ENCODE measurements around the gene LRP10. TPM values are rescaled to one million over a fixed set of nuclear protein-coding genes. Genes with fewer than 3 reads are reported as not detected.
"Not testable (repeated sequence)": the region's sequence is repeated elsewhere in the genome, so short reads cannot be mapped to it uniquely, and the experiment has no call there.

The LRP10 gene, protein sequence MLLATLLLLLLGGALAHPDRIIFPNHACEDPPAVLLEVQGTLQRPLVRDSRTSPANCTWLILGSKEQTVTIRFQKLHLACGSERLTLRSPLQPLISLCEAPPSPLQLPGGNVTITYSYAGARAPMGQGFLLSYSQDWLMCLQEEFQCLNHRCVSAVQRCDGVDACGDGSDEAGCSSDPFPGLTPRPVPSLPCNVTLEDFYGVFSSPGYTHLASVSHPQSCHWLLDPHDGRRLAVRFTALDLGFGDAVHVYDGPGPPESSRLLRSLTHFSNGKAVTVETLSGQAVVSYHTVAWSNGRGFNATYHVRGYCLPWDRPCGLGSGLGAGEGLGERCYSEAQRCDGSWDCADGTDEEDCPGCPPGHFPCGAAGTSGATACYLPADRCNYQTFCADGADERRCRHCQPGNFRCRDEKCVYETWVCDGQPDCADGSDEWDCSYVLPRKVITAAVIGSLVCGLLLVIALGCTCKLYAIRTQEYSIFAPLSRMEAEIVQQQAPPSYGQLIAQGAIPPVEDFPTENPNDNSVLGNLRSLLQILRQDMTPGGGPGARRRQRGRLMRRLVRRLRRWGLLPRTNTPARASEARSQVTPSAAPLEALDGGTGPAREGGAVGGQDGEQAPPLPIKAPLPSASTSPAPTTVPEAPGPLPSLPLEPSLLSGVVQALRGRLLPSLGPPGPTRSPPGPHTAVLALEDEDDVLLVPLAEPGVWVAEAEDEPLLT
- 100 to 1,000 TPM in 5 of 6 donors, 10 to 100 TPM in 1; 90.2 to 169 (median 149) TPM for total RNA-seq

DNA sequence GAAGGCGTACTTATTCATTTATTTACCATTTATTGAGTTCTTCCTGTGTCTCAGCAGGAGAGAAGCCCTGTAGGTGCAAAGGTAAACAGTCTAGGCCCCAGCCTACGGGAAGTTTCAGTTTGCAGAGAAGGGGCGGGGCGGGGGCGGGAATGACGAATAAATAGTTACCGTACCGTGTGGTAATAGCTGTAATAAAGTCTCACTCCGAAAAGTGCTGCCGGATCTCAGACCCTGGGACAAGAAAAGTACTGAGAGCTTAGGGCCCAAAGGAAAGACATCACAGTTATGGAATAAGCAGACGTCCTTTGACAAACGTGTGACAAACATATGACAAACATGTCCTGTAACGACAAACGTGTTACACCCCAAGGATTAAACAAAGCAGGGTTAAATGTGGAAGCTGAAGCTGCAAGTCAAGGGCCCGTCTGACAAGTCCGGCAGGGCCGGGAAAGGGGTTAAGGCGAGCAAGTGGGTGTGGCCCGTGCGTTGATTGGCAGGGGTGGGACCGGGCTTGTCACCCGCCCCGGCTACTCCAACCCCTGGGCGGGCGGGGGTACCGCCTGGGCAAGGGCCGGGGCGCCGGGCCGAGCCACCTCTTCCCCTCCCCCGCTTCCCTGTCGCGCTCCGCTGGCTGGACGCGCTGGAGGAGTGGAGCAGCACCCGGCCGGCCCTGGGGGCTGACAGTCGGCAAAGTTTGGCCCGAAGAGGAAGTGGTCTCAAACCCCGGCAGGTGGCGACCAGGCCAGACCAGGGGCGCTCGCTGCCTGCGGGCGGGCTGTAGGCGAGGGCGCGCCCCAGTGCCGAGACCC is at the start of gene LRP10:
TSS of gene LRP10 (plus strand) at position 517 of the 809 bp plus-strand sequence. CDS start 564 bp downstream, outside the sequence.
- ATAC-seq (ENCODE audit: low FRiP score in 2 of 2) (peak; percentile 96 to 97), DNase-seq (peak; percentile 95 to 97)
- Histone ChIP-seq H3K36me3 (peaks cover 23 to 34% (median 32%) of the 10 kb centered on the region in 4 donors), H3K4me3 (peak within 1 kb of the TSS; percentile 75 to 89 (median 86)), H3K27me3 (no peaks in the 10 kb centered on the region), H3K27ac (peak within 1 kb of the TSS; percentile 98 to 100 (median 99)), H3K4me1 (peaks cover 22 to 37% (median 26%) of the 10 kb centered on the region in 4 donors), H3K9me3 (no peaks in the 10 kb centered on the region)
- TF ChIP-seq POLR2A (IDR thresholded peaks at IDR 0.05) (peak; percentile 19 to 92 (median 72)), EP300 (IDR thresholded peaks at IDR 0.05) (peak in 1 of 4 donors; percentile 38), POLR2AphosphoS5 (IDR thresholded peaks at IDR 0.05) (peak; percentile 78 to 89)
- TF ChIP-seq, protein P1, sequence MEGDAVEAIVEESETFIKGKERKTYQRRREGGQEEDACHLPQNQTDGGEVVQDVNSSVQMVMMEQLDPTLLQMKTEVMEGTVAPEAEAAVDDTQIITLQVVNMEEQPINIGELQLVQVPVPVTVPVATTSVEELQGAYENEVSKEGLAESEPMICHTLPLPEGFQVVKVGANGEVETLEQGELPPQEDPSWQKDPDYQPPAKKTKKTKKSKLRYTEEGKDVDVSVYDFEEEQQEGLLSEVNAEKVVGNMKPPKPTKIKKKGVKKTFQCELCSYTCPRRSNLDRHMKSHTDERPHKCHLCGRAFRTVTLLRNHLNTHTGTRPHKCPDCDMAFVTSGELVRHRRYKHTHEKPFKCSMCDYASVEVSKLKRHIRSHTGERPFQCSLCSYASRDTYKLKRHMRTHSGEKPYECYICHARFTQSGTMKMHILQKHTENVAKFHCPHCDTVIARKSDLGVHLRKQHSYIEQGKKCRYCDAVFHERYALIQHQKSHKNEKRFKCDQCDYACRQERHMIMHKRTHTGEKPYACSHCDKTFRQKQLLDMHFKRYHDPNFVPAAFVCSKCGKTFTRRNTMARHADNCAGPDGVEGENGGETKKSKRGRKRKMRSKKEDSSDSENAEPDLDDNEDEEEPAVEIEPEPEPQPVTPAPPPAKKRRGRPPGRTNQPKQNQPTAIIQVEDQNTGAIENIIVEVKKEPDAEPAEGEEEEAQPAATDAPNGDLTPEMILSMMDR (IDR thresholded peaks at IDR 0.05): peak in 2 of 6 experiments; percentile 17 to 24
- 0% methylated on average over 20 to 28 of the region's 50 CpGs for WGBS, 2 donors

- Histone ChIP-seq H3K27me3 (no peaks in the 10 kb centered on the region), H3K36me3 (no peaks in the 10 kb centered on the region), H3K27ac (peak overlapping the region; percentile 67 to 86 (median 82)), H3K4me3 (peak overlapping the region in 3 of 4 donors; percentile 38 to 52 (median 52)), H3K4me1 (peaks cover 35 to 58% (median 47%) of the 10 kb centered on the region in 4 donors), H3K9me3 (no peaks in the 10 kb centered on the region)
- peak in 1 of 2 donors; percentile 59 for DNase-seq
- TF ChIP-seq, protein P1 (IDR thresholded peaks at IDR 0.05): no peak
- TF ChIP-seq POLR2AphosphoS5 (IDR thresholded peaks at IDR 0.05): no peak
- no peak for TF ChIP-seq POLR2A (IDR thresholded peaks at IDR 0.05)
- TF ChIP-seq EP300 (IDR thresholded peaks at IDR 0.05): no peak
- ATAC-seq (ENCODE audit: low FRiP score in 2 of 2): no peak
- WGBS, 2 donors: 63 to 70% methylated on average over 31 to 32 of the region's 32 CpGs
These were observed 49.4 kb upstream of the LRP10 start for GRCh38 chr14:22822016-22822570.

GRCh38 chr14:22822571-22823098 is 48.9 kb upstream of the LRP10 start:
- Histone ChIP-seq H3K36me3 (no peaks in the 10 kb centered on the region), H3K27me3 (no peaks in the 10 kb centered on the region), H3K4me3 (peak overlapping the region; percentile 19 to 52 (median 45)), H3K4me1 (peaks cover 34 to 53% (median 43%) of the 10 kb centered on the region in 4 donors), H3K9me3 (no peaks in the 10 kb centered on the region), H3K27ac (peak overlapping the region; percentile 67 to 86 (median 82))
- WGBS, 2 donors: 2 to 4% methylated on average over 15 to 21 of the region's 34 CpGs
- ATAC-seq (ENCODE audit: low FRiP score in 2 of 2) (peak; percentile 74 to 92), DNase-seq (peak; percentile 75 to 90)
- TF ChIP-seq EP300 (IDR thresholded peaks at IDR 0.05) (no peak), POLR2A (IDR thresholded peaks at IDR 0.05) (no peak)
- TF ChIP-seq, protein P1 (IDR thresholded peaks at IDR 0.05): peak; percentile 68 to 85 (median 81)

- ATAC-seq (ENCODE audit: low FRiP score in 2 of 2) (peak in 1 of 2 donors; percentile 23), DNase-seq (no peak)
- TF ChIP-seq, protein P1 (IDR thresholded peaks at IDR 0.05): no peak
- no peak for TF ChIP-seq POLR2A (IDR thresholded peaks at IDR 0.05)
- TF ChIP-seq POLR2AphosphoS5 (IDR thresholded peaks at IDR 0.05): no peak
- H3K9me3 ChIP-seq: no peaks in the 10 kb centered on the region
- H3K27ac ChIP-seq: no peak overlapping the region
- no peak overlapping the region for H3K4me3 ChIP-seq
- no peaks in the 10 kb centered on the region for H3K27me3 ChIP-seq
- H3K36me3 ChIP-seq: no peaks in the 10 kb centered on the region
- WGBS, 2 donors: 52 to 62% methylated on average over 8 of the region's 8 CpGs
- peaks cover 22 to 35% (median 28%) of the 10 kb centered on the region in 4 donors for H3K4me1 ChIP-seq
These were observed 46.7 kb upstream of the LRP10 start for GRCh38 chr14:22824711-22825359.

- Histone ChIP-seq H3K4me3 (peak overlapping the region in 3 of 4 donors; percentile 78 to 84 (median 79)), H3K4me1 (peaks cover 8 to 16% (median 13%) of the 10 kb centered on the region in 4 donors), H3K27ac (peak overlapping the region; percentile 76 to 86 (median 83)), H3K36me3 (peaks cover 0 to 12% (median 10%) of the 10 kb centered on the region in 4 donors)
- 85 to 88% methylated on average over 12 of the region's 12 CpGs for WGBS, 2 donors
- H3K9me3 ChIP-seq; ATAC-seq (ENCODE audit: low FRiP score in 2 of 2); DNase-seq; H3K27me3 ChIP-seq: not testable (repeated sequence)
These were observed 42.4 kb upstream of the LRP10 start for GRCh38 chr14:22829076-22829660.

Measured in upper lobe of left lung (tissue), 6 donors.